PC-3 (cell line): ENCODE data around the gene AADACL4. TPM values are rescaled to one million over a fixed set of nuclear protein-coding genes. Genes with fewer than 3 reads are reported as not detected.
"Not testable (repeated sequence)": the region's sequence is repeated elsewhere in the genome, so short reads cannot be mapped to it uniquely, and the experiment has no call there.

Experiments
- ATAC-seq: fragments of 200-7000 bp; cut with Tn5 transposase; 2 replicates; pipeline ENCODE4 v1.9.1; 2020; ENCODE audit warnings: mild to moderate bottlenecking, moderate library complexity
- BruUV-seq: library from RNA; stranded (reverse); fragments of 400-500 nt; replicated peaks from 2 replicates; lab custom pipeline; 2021; lab: Mats Ljungman, UMichigan
- CTCF ChIA-PET: fragments of 300-600 bp; sonication (Branson Sonifier 250); formaldehyde crosslinking; loops from one replicate; lab custom pipeline; 2022; ENCODE audit warnings: antibody characterized with exemption; lab: Charles Lee
- POLR2A ChIA-PET: fragments of 300-600 bp; sonication (Branson Sonifier 250); formaldehyde crosslinking; loops from one replicate; lab custom pipeline; 2022; ENCODE audit warnings: antibody characterized with exemption; ENCODE audit not compliant: unreplicated experiment; lab: Charles Lee
- DNase-seq: peaks from one replicate; pipeline ENCODE4 v3.0.0-alpha.2; 2015
- H2AFZ ChIP-seq: fragments of 300-600 bp; sonication (generic); 2 replicates; pipeline ENCODE4 v1.6.0; 2016; ENCODE audit warnings: antibody characterized with exemption, low read length
- H3F3A ChIP-seq: fragments of 300-600 bp; sonication (generic); one replicate; pipeline ENCODE4 v1.6.0; 2017; ENCODE audit warnings: antibody characterized with exemption, low read length, control low read depth, mild to moderate bottlenecking; ENCODE audit not compliant: unreplicated experiment
- H3K27ac ChIP-seq: fragments of 300-600 bp; sonication (generic); 2 replicates; pipeline ENCODE4 v1.5.1; 2016; ENCODE audit warnings: mild to moderate bottlenecking, low read length
- H3K27me3 ChIP-seq: fragments of 300-600 bp; sonication (generic); 2 replicates; pipeline ENCODE4 v1.6.1; 2016; ENCODE audit warnings: low read length, mixed read lengths
- H3K36me3 ChIP-seq: fragments of 300-600 bp; sonication (generic); 2 replicates; pipeline ENCODE4 v1.6.1; 2016; ENCODE audit warnings: low read depth, mixed run types, low read length, mixed read lengths
- H3K4me1 ChIP-seq: fragments of 300-600 bp; sonication (generic); 2 replicates; pipeline ENCODE4 v1.5.1; 2016; ENCODE audit warnings: low read length; ENCODE audit not compliant: insufficient read depth
- H3K4me2 ChIP-seq: fragments of 300-600 bp; sonication (generic); 2 replicates; pipeline ENCODE4 v1.6.0; 2016; ENCODE audit warnings: low read length
- H3K4me3 ChIP-seq: fragments of 300-600 bp; sonication (generic); 2 replicates; pipeline ENCODE4 v1.5.1; 2016; ENCODE audit warnings: mild to moderate bottlenecking, low read length, mixed read lengths
- H3K79me2 ChIP-seq: fragments of 300-600 bp; sonication (generic); 2 replicates; pipeline ENCODE4 v1.6.1; 2017; ENCODE audit warnings: low read length, mixed read lengths
- H3K9ac ChIP-seq: fragments of 300-600 bp; sonication (generic); 2 replicates; pipeline ENCODE4 v1.6.0; 2016; ENCODE audit warnings: mild to moderate bottlenecking, low read length
- H3K9me2 ChIP-seq: fragments of 300-600 bp; sonication (generic); replicated peaks from 2 replicates; pipeline ENCODE4 v1.6.1; 2016; ENCODE audit warnings: mixed run types, low read length, mixed read lengths
- H3K9me3 ChIP-seq: fragments of 300-600 bp; sonication (generic); 2 replicates; pipeline ENCODE4 v1.6.1; 2016; ENCODE audit warnings: low read length, mixed read lengths
- H4K20me1 ChIP-seq: fragments of 300-600 bp; sonication (generic); 2 replicates; pipeline ENCODE4 v1.6.1; 2016; ENCODE audit warnings: low read length, mixed read lengths
- CTCF ChIP-seq: fragments of 300-600 bp; sonication (generic); conservative IDR thresholded peaks from 2 replicates; pipeline ENCODE4 v1.5.1; 2017; ENCODE audit warnings: antibody characterized with exemption, low read depth, mild to moderate bottlenecking, low read length
- EZH2 ChIP-seq: fragments of 300-600 bp; sonication (generic); IDR thresholded peaks from one replicate; pipeline ENCODE4 v1.6.1; 2017; ENCODE audit warnings: antibody characterized with exemption, mild to moderate bottlenecking, low read length; ENCODE audit not compliant: unreplicated experiment
- EZH2phosphoT487 ChIP-seq: fragments of 300-600 bp; sonication (generic); IDR thresholded peaks from 2 replicates; pipeline ENCODE4 v1.6.1; 2018; ENCODE audit warnings: mild to moderate bottlenecking, antibody characterized with exemption, low read length, borderline replicate concordance
- intact Hi-C: fragments of 100-400 bp; cut with micrococcal nuclease; formaldehyde crosslinking; loops from 2 replicates; pipeline ENCODE4 v1.9.0; 2023
- total RNA-seq: library from RNA; depleted of rRNA; stranded (reverse); fragments of >200 nt; gene quantifications from 2 replicates; pipeline ENCODE4 v1.2.3, GENCODE V29; 2014

Gene AADACL4
- total RNA-seq, 1 experiment from 2014 or later: not detected

GRCh38 chr1:12669529-12670068 lies 25.7 kb downstream of the AADACL4 start:
- no TSS peak for BruUV-seq
- H2AFZ ChIP-seq: no peak overlapping the region
- H3K9me3 ChIP-seq: peaks cover 5% of the 10 kb centered on the region; the same call in 1 of the 2 replicates
- H3K9me2 ChIP-seq: no peaks in the 10 kb centered on the region
- peaks cover 36% of the 10 kb centered on the region for H3K27me3 ChIP-seq
- H3K9ac ChIP-seq: no peak overlapping the region
- ChIA-PET POLR2A (no interaction called here), CTCF (no interaction called here)
- H3K4me1 ChIP-seq: no peaks in the 10 kb centered on the region
- H3F3A ChIP-seq: no peaks in the 10 kb centered on the region
- no peak for DNase-seq
- no peak overlapping the region for H3K27ac ChIP-seq
- no peak for TF ChIP-seq CTCF
- no peak for TF ChIP-seq EZH2
- no peak for TF ChIP-seq EZH2phosphoT487
- H4K20me1 ChIP-seq: no peaks in the 10 kb centered on the region
- intact Hi-C loops: no loop called here
- no peak for ATAC-seq
- H3K79me2 ChIP-seq: no peaks in the 10 kb centered on the region
- no peaks in the 10 kb centered on the region for H3K36me3 ChIP-seq
- H3K4me3 ChIP-seq: no peak overlapping the region
- no peak overlapping the region for H3K4me2 ChIP-seq

GRCh38 chr1:12674358-12674757 lies 30.5 kb downstream of the AADACL4 start:
- no peak overlapping the region for H3K9ac ChIP-seq
- BruUV-seq: no TSS peak
- H4K20me1 ChIP-seq: no peaks in the 10 kb centered on the region
- H3K36me3 ChIP-seq: no peaks in the 10 kb centered on the region
- no peaks in the 10 kb centered on the region for H3K79me2 ChIP-seq
- no peaks in the 10 kb centered on the region for H3F3A ChIP-seq
- TF ChIP-seq CTCF (no peak), EZH2 (no peak), EZH2phosphoT487 (no peak)
- DNase-seq (no peak), ATAC-seq (no peak)
- no peak overlapping the region for H3K27ac ChIP-seq
- H3K4me2 ChIP-seq: no peak overlapping the region
- intact Hi-C loops: no loop called here
- ChIA-PET CTCF (no interaction called here), POLR2A (no interaction called here)
- no peaks in the 10 kb centered on the region for H3K9me3 ChIP-seq
- H3K27me3 ChIP-seq: peaks cover 62% of the 10 kb centered on the region
- no peaks in the 10 kb centered on the region for H3K4me1 ChIP-seq
- no peak overlapping the region for H3K4me3 ChIP-seq
- no peaks in the 10 kb centered on the region for H3K9me2 ChIP-seq
- H2AFZ ChIP-seq: no peak overlapping the region

- H3K4me1 ChIP-seq, H2AFZ ChIP-seq, H3K4me3 ChIP-seq, H3K79me2 ChIP-seq, H3K27ac ChIP-seq, ATAC-seq, POLR2A ChIA-PET, CTCF ChIA-PET, H3K4me2 ChIP-seq, H3K9me2 ChIP-seq, BruUV-seq, H3K36me3 ChIP-seq, H3K9ac ChIP-seq, DNase-seq, H4K20me1 ChIP-seq, H3K9me3 ChIP-seq, H3F3A ChIP-seq, intact Hi-C loops: not testable (repeated sequence)
- H3K27me3 ChIP-seq: peaks cover 60% of the 10 kb centered on the region
These were observed 32.2 kb downstream of the AADACL4 start for GRCh38 chr1:12676122-12676521.
